Stomach (tissue), 9 donors: Measurements from ENCODE around the gene RUBCNL. TPM values are rescaled to one million over a fixed set of nuclear protein-coding genes. Genes with fewer than 3 reads are reported as not detected.

Experiments
- DNase-seq, 2 donors: peaks; one replicate each; pipeline versions ENCODE4 v3.0.0 to v3.0.0-alpha.2; 2013 to 2019
- H3K27ac ChIP-seq, 5 donors: fragments of 200-600 bp in 4 of 5; sonication (generic) in 4 of 5; one replicate each; pipeline ENCODE4 v1.5.1; 2013 to 2019; ENCODE audit warnings: mild to moderate bottlenecking in 1 of 5, moderate library complexity in 1 of 5
- H3K27me3 ChIP-seq, 3 donors: fragments of 200-600 bp; sonication (generic); one replicate each; pipeline ENCODE4 v1.5.1; 2017 to 2019; ENCODE audit warnings: mixed run types in 1 of 3
- H3K36me3 ChIP-seq, 4 donors: fragments of 200-600 bp; sonication (generic); 1 replicate in 3 of 4; 2 replicates in 1 of 4; pipeline ENCODE4 v1.5.1; 2016 to 2019
- H3K4me1 ChIP-seq, 4 donors: fragments of 200-600 bp; sonication (generic); one replicate each; pipeline ENCODE4 v1.5.1; 2016 to 2019
- H3K4me3 ChIP-seq, 4 donors: fragments of 200-600 bp; sonication (generic) in 3 of 4; one replicate each; pipeline ENCODE4 v1.5.1; 2016 to 2019; ENCODE audit warnings: mild to moderate bottlenecking in 1 of 4
- H3K9me3 ChIP-seq, 4 donors: fragments of 200-600 bp; sonication (generic); one replicate each; pipeline ENCODE4 v1.5.1; 2016 to 2019
- EP300 ChIP-seq: sonication (generic); formaldehyde crosslinking; IDR thresholded peaks from one replicate; pipeline ENCODE4 v1.6.1; 2017; ENCODE audit warnings: antibody characterized with exemption
- POLR2A ChIP-seq, 4 donors: fragments of 450-650 bp; IDR thresholded peaks; one replicate each; pipeline ENCODE4 v1.6.1; 2016; ENCODE audit warnings: antibody characterized with exemption in 4 of 4, control low read depth in 2 of 4, mild to moderate bottlenecking in 1 of 4, moderate library complexity in 1 of 4
- POLR2AphosphoS5 ChIP-seq, 3 donors: sonication (generic); formaldehyde crosslinking; IDR thresholded peaks; one replicate each; pipeline ENCODE4 v1.6.1; 2016; ENCODE audit warnings: antibody characterized with exemption in 3 of 3
- WGBS, 5 donors: extraction: QIAGEN DNeasy Blood & Tissue Kit in 3 of 5; methylation state at CpG; one replicate each; pipeline versions ENCODE4 v1.1.5 to v1.1.7; 2013 to 2018; 5-methylcytosine and 5-hydroxymethylcytosine counted together
- intact Hi-C: fragments of 100-400 bp; cut with DNase I; formaldehyde crosslinking; loops from one replicate; pipeline ENCODE4 v1.15.1; 2023; ENCODE audit warnings: low total_unique reads
- polyA plus RNA-seq, 3 donors: library from polyadenylated mRNA; stranded (reverse); fragments of 200-250 nt; gene quantifications; one replicate each; pipeline ENCODE4 v1.2.3, GENCODE V29; 2013
- total RNA-seq, 5 donors: library from RNA; depleted of rRNA; stranded (reverse); fragments of >200 nt; gene quantifications; one replicate each; pipeline versions ENCODE4 v1.1.0 to v1.2.3, GENCODE V29; 2014 to 2016
- TF ChIP-seq, protein P1 (sequence below), 7 experiments: fragments of 450-650 bp in 4 of 7; fragments of 200-600 bp in 3 of 7; sonication (generic) in 3 of 7; IDR thresholded peaks; one replicate each; pipeline ENCODE4 v1.5.1; 2016 to 2019; ENCODE audit warnings: antibody characterized with exemption in 7 of 7, control low read depth in 2 of 7, mild to moderate bottlenecking in 1 of 7
- donor health status: healthy with polysubstance abuse.
- donor health status: Bipolar disorder and iron deficiency.
- donor health status: healthy.

Gene RUBCNL
- total and polyA plus RNA-seq, 8 donors: 0.46 to 7.7 (median 2.7) TPM; not detected in 2

DNA sequence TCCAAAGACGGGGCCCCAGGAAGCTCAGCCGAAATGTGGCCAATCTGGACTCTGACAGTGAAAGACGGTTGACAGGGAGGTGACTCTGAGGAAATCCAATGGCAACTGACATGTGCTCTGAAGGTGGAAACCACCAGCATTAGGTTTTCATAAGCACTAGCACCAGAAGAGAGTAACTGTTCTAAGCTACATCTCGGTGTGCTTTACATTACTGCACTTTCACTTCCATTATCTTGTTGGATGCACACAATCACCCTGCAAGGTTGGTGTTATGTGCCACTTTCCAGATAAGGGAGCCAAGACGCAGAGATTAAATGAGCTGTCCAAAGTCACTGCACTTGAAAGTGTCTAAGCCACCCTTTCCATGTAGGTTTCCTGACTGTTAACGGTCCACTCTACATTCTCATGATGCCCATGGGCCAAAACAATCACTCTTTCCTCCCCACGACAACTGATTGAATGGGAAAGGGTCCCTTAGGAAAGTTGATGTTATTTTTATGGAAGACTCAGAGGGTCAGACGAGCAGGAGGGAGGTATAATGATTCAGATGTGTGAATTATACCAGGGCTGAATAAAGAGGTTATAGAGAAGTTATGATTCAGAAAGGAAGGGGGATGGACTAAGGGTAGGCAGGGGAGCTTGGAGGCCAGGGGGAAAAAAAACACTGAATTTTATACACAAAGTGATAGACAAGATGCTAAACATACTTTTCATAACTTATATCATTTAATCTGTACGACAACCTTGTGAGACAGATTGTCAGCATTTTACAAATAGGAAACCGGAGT, 52.8 kb downstream of the RUBCNL start:
- intact Hi-C loops: no loop called here
- no peaks in the 10 kb centered on the region for H3K36me3 ChIP-seq
- peaks cover 0 to 11% (median 7%) of the 10 kb centered on the region in 4 donors for H3K9me3 ChIP-seq
- WGBS, 5 donors: 72 to 82% (median 75%) methylated on average over 10 of the region's 10 CpGs
- no peak overlapping the region for H3K4me3 ChIP-seq
- DNase-seq: no peak
- H3K27me3 ChIP-seq: peaks cover 0 to 3% (median 0%) of the 10 kb centered on the region in 3 donors
- H3K4me1 ChIP-seq: no peaks in the 10 kb centered on the region
- TF ChIP-seq POLR2AphosphoS5 (IDR thresholded peaks at IDR 0.05): no peak
- TF ChIP-seq EP300: no peak
- no peak for TF ChIP-seq POLR2A (IDR thresholded peaks at IDR 0.05)
- TF ChIP-seq, protein P1, sequence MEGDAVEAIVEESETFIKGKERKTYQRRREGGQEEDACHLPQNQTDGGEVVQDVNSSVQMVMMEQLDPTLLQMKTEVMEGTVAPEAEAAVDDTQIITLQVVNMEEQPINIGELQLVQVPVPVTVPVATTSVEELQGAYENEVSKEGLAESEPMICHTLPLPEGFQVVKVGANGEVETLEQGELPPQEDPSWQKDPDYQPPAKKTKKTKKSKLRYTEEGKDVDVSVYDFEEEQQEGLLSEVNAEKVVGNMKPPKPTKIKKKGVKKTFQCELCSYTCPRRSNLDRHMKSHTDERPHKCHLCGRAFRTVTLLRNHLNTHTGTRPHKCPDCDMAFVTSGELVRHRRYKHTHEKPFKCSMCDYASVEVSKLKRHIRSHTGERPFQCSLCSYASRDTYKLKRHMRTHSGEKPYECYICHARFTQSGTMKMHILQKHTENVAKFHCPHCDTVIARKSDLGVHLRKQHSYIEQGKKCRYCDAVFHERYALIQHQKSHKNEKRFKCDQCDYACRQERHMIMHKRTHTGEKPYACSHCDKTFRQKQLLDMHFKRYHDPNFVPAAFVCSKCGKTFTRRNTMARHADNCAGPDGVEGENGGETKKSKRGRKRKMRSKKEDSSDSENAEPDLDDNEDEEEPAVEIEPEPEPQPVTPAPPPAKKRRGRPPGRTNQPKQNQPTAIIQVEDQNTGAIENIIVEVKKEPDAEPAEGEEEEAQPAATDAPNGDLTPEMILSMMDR (IDR thresholded peaks at IDR 0.05): no peak
- no peak overlapping the region for H3K27ac ChIP-seq

DNA sequence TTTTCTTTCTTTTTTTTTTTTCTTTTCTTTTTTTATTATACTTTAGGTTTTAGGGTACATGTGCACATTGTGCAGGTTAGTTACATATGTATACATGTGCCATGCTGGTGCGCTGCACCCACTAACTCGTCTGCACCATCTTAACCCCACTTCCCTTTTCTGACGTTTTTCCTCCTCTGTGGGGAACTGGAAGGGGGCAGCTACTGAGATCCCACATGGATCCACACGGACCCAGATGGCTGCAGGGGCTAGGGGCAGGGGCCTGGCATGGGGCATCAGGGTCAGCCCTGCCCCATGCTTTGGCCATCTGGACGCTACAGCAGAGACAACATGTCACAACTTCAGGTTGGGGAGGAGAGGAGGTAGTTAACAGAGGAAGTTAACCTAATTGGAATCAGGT, 54.3 kb downstream of the RUBCNL start:
- peaks cover 0 to 3% (median 0%) of the 10 kb centered on the region in 3 donors for H3K27me3 ChIP-seq
- no peaks in the 10 kb centered on the region for H3K4me1 ChIP-seq
- WGBS, 5 donors: 53 to 70% (median 62%) methylated on average over 5 of the region's 5 CpGs
- no peaks in the 10 kb centered on the region for H3K36me3 ChIP-seq
- H3K9me3 ChIP-seq: peaks cover 0 to 11% (median 7%) of the 10 kb centered on the region in 4 donors
- intact Hi-C loops: no loop called here
- TF ChIP-seq EP300: no peak
- no peak for TF ChIP-seq POLR2AphosphoS5 (IDR thresholded peaks at IDR 0.05)
- TF ChIP-seq, protein P1 (IDR thresholded peaks at IDR 0.05): no peak
- TF ChIP-seq POLR2A (IDR thresholded peaks at IDR 0.05): no peak
- no peak for DNase-seq
- no peak overlapping the region for H3K27ac ChIP-seq
- H3K4me3 ChIP-seq: no peak overlapping the region

DNA sequence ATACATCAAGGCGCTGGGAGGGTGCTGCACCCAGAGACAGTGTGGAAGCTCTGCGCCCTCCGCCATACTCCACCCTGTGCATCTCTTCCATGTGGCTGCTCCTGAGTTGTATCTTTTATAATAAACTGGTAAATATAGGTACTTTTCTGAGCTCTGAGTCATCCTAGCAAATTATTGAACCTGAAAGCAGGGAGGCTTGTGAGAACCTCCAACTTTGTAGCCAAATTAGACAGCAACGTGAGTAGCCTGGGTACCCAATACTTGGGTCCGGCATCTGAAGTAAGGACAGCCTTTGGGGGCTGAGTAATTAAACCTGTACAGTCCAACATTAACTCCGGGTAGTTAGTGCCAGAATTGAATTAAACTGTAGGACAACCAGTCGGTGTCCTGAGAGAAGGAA, 57.4 kb downstream of the RUBCNL start:
- WGBS, 5 donors: 85 to 91% (median 88%) methylated on average over 7 of the region's 7 CpGs
- TF ChIP-seq EP300 (no peak), POLR2A (IDR thresholded peaks at IDR 0.05) (no peak), POLR2AphosphoS5 (IDR thresholded peaks at IDR 0.05) (no peak)
- TF ChIP-seq, protein P1 (IDR thresholded peaks at IDR 0.05): no peak
- intact Hi-C loops: no loop called here

DNA sequence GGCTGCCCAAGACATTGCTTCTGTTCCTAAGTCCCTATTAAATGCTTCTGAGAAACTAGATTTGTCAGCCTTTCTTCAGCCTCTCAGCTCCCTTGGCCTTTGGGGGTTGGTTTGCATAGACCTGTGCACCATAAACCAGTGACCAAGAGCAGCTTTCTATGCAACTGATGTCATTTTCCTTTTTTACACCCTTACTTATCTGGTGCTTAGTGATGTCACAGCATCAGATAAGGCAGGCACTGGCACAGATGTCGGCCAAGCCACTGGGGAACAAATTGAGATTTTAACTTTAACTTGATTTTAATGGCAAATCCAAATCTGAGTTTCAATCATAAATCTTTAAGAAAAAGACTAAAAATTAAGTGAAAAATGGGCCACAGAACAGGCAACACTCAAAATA, 59.8 kb downstream of the RUBCNL start:
- no peaks in the 10 kb centered on the region for H3K36me3 ChIP-seq
- H3K27me3 ChIP-seq: no peaks in the 10 kb centered on the region
- no peak overlapping the region for H3K4me3 ChIP-seq
- H3K4me1 ChIP-seq: no peaks in the 10 kb centered on the region
- no peak for DNase-seq
- TF ChIP-seq, protein P1 (IDR thresholded peaks at IDR 0.05): no peak
- no peak for TF ChIP-seq POLR2A (IDR thresholded peaks at IDR 0.05)
- TF ChIP-seq POLR2AphosphoS5 (IDR thresholded peaks at IDR 0.05): no peak
- TF ChIP-seq EP300: no peak
- intact Hi-C loops: no loop called here
- no peaks in the 10 kb centered on the region for H3K9me3 ChIP-seq
- WGBS, 5 donors: 55 to 81% (median 62%) methylated on average over 1 of the region's 1 CpG
- no peak overlapping the region for H3K27ac ChIP-seq

More for the DNA sequence above, 57.4 kb downstream of the RUBCNL start:
- no peak for DNase-seq
- H3K4me1 ChIP-seq: no peaks in the 10 kb centered on the region
- no peak overlapping the region for H3K4me3 ChIP-seq
- H3K27me3 ChIP-seq: peaks cover 0 to 3% (median 0%) of the 10 kb centered on the region in 3 donors
- no peak overlapping the region for H3K27ac ChIP-seq
- no peaks in the 10 kb centered on the region for H3K9me3 ChIP-seq
- H3K36me3 ChIP-seq: no peaks in the 10 kb centered on the region
